GM21423 (cell line): ENCODE measurements around the gene PAM16.
"Not testable (repeated sequence)": the region's sequence is repeated elsewhere in the genome, so short reads cannot be mapped to it uniquely, and the experiment has no call there.

Source experiments
- ATAC-seq: cut with Tn5 transposase; IDR thresholded peaks from one replicate; pipeline ENCODE4 v1.9.1; 2021; ENCODE audit warnings: mild to moderate bottlenecking, moderate library complexity; ENCODE audit not compliant: unreplicated experiment

PAM16 gene

DNA sequence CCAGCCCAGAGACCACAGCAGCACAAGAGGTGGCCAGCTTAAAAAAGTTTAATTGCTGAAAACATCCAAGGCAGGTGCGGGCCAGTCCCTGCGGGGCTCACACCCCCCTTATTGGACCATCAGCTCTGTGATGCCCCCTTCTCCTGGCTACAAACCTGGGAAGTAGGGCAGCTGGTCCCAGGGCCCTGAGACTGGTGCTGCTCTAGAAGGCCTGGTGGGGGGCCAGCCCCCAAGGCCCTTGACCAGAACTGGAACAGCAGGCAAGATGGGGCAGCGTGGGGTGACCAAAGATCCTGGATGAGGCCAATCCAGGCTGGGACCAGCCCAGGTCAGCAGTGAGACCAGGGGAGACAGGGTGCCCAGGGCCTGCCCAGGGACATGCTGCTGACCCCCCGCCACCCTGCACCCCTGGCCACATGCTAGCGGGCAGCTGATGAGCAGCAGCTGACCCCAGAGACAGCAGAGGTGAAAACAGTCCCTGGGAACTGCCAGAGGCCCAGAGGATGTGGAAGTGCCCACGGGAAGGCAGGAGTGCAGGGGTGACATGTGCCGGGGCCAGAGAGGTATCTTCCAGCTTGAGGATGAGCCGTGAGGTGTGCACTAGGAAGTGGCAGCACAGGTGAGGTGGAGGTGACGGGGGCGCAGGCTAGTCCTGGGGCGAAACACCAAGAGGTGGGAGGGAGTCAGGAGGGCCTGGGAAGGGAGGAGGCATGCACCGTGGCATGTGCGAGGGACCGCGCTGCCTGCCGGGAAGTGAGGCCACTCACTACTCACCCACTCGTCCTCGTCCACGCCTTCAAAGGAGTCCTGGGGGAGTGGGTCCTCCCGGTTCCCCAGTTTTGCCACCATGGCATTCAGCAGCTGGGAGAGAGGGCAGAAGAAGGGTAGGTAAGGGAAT is 3.6 kb upstream of the PAM16 start:
- ATAC-seq: no peak

- ATAC-seq: no peak
These were observed 2.6 kb upstream of the PAM16 start for GRCh38 chr16:4353675-4354074.

DNA sequence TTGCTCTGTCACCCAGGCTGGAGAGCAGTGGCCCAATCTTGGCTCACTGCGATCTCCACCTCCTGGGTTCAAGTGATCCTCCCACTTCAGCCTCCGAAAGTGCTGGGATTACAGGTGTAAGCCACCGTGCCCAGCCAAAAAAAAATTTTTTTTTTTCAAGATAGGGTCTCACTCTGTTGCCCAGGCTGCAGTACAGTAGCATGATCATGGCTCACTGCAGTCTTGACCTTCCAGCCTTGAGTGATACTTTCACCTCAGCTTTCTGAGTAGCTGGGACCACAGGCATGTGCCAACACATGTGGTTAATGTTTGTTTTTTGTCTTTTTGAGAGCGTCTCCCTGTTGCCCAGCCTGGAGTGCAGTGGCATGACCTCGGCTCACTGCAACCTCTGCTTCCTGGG is 1.7 kb upstream of the PAM16 start:
- ATAC-seq: no peak

GRCh38 chr16:4351880-4352279 is 759 bp upstream of the PAM16 start:
- ATAC-seq: no peak

DNA sequence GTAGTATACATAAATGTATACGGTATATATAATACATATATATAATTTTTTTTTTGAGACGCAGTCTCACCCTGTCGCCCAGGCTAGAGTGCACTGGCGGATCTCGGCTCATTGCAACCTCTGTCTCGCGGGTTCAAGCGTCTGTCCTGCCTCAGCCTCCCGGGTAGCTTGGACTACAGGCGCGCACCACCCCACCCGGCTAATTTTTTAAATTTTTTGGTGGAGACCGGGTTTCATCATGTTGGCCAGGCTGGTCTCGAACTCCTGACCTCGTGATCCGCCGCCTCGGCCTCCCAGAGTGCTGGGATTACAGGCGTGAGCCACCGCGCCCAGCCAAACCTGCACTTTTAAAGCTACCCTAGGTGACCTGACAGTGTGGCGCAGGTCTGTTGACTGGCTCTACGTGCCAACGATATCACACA is 745 bp downstream of the PAM16 start:
- no peak for ATAC-seq

GRCh38 chr16:4349332-4349731 is 1.8 kb downstream of the PAM16 start:
- ATAC-seq: no peak

- ATAC-seq: no peak
These were observed 3.2 kb downstream of the PAM16 start for GRCh38 chr16:4347765-4348509.

DNA sequence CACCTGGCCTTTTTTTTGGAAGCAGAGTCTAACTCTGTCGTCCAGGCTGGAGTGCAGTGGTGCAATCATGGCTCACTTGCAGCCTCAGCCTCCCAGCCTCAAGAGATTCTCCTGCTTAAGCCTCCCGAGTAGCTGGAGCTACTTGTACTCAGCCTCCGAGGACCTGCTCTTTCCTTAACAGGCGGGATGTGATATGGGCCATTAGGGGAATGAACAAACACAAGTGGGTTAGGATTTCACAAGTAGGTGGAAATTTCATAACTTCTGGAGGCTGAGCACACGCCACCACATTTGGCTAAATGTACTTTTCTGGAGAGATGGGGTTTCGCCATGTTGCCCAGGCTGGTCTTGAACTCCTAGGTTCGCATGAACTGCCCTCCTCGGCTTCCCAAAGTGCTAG is 4.1 kb downstream of the PAM16 start:
- no peak for ATAC-seq

- no peak for ATAC-seq
These were observed 5.0 kb downstream of the PAM16 start for GRCh38 chr16:4345836-4346781.

DNA sequence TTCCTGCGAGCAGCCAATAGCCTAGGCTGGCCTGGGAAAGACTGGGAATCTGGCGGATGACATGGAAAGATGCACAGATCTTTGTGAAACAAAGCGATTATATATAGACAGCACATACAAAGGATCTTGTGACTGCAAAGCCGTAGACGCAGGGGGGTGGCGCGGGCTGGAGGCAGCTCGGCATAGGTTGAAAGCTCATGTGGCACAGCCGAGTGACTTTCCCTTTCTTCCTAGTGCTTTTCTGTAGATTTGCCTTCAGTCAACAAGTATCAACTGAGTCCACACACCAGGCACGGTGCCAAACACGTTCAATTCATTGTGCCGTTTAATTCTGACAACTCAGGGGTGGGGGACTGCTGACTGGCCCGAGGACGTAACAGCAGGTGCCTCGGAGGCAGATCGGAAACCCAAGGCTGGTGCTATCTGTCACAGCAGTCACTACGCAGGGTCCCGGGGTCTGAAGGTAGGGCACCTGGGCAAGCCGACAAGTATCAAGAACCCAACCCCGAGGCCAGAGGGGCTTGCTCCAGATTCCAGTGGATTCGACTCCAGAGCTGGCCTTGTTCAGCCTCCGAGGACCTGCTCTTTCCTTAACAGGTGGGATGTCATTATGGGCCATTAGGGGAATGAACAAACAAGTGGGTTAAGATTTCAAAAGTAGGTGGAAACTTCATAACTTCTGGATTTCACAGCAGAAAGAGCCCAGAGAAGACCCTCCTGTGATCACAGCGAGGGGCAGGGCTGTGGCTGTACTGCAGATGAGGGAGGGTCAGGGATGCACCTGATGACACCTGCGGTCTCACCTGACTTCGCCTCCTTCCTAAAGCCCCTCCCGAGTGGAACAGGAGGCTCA is 5.9 kb downstream of the PAM16 start:
- ATAC-seq: no peak

- ATAC-seq: not testable (repeated sequence)
These were observed 6.7 kb downstream of the PAM16 start for GRCh38 chr16:4344300-4344982.

DNA sequence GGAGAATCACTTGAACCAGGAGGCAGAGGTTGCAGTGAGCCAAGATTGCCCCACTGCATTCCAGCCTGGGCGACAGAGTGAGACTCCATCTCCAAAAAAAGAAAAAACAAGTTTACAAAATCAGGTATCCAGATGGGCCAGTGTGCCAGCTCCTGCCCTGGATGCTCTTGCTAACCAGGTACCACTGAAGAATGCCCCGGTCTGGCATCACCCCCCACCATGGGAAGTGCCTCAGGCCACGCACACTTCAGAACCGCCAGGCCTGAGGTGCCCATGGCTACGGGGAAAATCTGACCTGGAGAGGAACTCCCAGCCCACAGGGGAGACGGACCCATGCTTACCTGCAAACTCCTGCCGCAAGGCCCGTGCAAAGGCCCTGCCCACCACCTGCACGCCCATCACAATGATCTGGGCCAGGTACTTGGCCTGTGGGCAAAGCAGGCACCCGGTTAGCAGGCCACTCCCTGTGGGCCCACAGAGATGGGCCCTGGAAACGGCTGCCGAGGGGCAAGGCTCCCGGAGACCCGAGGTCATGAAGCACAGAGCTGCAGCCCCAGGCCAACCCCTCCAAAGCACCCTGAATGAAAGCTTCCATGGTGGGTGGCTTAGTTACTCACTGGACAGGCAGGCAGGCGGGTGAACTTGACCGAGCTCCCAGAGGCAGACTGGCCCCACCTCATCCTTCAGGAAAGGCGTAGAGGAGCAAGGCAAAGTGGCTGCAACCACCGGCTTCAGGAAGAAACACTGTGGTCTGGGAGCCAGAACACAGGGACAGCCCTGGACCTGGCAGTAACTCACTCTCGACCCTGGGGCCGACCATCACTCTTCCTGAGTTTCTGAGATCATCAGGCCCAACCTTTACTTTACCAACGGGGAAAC is 8.0 kb downstream of the PAM16 start:
- ATAC-seq: no peak

- ATAC-seq: no peak
These were observed 9.9 kb downstream of the PAM16 start for GRCh38 chr16:4341250-4341649.

DNA sequence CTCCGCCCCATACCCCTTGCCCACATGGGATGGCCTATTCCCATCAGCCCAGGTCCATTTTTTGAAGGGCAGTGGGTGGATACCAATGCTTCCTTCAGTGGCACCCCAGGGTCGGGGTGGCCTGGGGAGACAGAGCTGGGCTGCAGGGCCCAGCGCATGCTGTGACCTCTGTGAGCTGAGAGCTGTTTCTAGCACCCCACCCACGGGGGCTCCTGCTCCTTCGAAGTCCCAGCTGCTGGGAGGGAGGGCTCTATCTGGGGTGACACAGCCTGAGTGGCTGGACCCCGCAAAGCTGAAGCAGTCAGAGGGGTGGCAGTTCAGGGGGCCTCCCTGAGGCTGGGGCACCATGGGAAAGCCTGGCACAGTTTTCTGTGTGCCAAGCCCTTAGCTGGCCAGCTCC is 10.7 kb downstream of the PAM16 start:
- no peak for ATAC-seq

DNA sequence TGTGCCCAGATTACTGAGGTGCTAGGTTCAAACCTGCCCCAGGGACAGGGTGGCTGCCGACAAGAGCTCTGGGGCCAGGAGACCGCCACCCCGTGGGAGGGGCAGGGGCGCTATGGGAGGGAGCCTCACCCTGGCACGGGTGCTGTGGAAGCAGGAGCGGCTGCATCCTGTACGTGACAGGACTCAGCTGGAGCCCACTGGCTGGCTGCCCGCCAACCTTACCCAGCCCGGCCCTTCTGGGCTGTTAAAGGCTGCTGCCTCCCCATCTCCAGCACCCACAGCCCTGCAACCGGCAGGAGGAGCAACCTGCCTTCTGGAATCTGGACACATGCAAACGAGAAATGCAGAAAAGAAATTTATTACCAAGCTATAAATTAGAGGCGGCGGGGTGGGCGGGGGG is 11.2 kb downstream of the PAM16 start:
- ATAC-seq: no peak

DNA sequence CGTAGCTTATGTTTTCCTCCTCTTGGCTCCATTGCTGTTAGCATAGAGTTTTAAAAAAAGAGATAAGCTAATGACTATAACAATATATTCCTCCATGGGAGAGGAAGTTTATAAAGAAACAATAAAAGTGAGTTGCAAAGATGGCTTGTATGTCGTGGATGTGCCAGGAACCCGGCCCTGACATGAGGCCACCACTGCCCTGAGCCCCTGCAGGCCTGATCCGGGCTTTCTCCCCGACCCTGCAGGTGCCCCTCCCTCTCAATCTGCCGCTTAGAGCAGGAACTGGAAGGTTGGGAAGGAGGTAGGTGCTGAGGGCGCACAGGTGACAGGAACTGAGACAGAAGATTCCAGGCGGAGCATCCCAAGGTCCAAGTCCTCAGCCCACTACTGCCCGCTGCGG is 11.7 kb downstream of the PAM16 start:
- no peak for ATAC-seq

DNA sequence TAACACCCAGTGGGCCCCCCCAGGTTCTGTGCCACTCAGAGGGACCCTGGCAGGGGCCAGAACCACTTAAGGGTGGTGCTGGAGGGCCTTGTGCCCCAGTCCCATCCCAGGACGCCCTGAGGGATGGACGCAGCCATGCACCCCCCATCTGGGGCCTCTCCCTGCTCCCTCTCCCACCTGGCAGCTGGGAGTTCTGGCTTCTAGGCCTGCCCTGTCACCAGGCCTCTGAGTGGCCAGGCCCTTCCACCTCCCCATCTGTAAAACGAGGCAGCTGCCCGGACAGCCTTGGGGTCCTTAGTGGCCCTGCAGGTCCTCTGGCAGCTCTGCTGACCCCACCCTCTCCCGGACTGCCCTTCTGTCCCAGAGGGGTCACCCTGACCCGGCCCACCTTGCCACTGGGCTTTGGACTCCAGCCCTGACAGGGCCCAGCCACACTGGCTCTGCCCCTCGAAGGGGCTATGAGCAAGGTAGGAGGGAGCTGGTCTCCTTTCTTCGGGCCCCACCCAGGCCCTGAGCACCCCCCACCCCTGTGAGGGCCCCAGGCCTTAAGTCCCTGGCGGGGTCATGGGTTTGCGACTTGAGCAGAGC is 12.3 kb downstream of the PAM16 start:
- ATAC-seq: no peak

DNA sequence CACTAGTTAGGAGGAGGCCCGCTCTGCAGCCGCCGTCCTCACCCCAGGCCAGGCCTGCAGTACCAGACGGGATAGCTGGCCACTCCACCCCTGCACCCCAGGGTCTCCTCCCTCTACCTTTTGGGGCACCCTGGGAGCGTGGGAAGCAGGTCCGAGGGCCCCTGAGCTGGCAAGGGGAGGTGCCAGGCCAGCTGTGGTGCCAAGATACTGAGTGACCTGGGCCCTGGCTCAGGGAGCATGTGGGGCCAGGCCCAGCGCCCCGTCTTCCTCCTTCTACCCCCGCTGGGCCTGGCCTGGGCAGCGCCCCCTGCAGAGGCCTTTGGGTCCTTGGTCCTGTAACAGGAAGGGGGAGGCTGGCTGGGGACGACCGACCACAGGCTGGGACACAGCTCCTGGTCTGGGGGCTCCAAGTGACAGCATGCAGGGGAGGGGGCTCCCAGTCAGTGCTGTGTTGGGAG is 13.0 kb downstream of the PAM16 start:
- ATAC-seq: no peak
